ENCODE measurements around the gene PCBP3.

- TF ChIP-seq POLR2A (IDR thresholded peaks at IDR 0.05; ENCODE audit: low read depth, low read length): no peak
- no peak for TF ChIP-seq TAF1 (IDR thresholded peaks at IDR 0.05; ENCODE audit: borderline replicate concordance, low read depth, low read length)
Observed at GRCh38 chr21:45709696-45710268, 66.3 kb downstream of the PCBP3 start.
